KOPT-K1 (cell line): ENCODE measurements around the gene LCN15.
A peak's percentile ranks its signal among the peaks of the same experiment; 100 is the strongest.

Experiments used
- H3K27ac ChIP-seq: fragments of 200-600 bp; sonication (generic); 2 replicates; pipeline ENCODE4 v1.5.1; 2016; ENCODE audit warnings: antibody characterized with exemption, mild to moderate bottlenecking, low read depth, low read length; ENCODE audit not compliant: poor library complexity, severe bottlenecking
- H3K36me3 ChIP-seq: fragments of 200-600 bp; sonication (generic); 2 replicates; pipeline ENCODE4 v1.5.1; 2017; ENCODE audit warnings: antibody characterized with exemption, mild to moderate bottlenecking, low read length, moderate library complexity; ENCODE audit not compliant: insufficient read depth
- H3K9me3 ChIP-seq: fragments of 200-600 bp; sonication (generic); 2 replicates; pipeline ENCODE4 v1.5.1; 2017; ENCODE audit warnings: antibody characterized with exemption, low read length, mild to moderate bottlenecking; ENCODE audit not compliant: insufficient read depth, poor library complexity, severe bottlenecking

Gene LCN15

DNA sequence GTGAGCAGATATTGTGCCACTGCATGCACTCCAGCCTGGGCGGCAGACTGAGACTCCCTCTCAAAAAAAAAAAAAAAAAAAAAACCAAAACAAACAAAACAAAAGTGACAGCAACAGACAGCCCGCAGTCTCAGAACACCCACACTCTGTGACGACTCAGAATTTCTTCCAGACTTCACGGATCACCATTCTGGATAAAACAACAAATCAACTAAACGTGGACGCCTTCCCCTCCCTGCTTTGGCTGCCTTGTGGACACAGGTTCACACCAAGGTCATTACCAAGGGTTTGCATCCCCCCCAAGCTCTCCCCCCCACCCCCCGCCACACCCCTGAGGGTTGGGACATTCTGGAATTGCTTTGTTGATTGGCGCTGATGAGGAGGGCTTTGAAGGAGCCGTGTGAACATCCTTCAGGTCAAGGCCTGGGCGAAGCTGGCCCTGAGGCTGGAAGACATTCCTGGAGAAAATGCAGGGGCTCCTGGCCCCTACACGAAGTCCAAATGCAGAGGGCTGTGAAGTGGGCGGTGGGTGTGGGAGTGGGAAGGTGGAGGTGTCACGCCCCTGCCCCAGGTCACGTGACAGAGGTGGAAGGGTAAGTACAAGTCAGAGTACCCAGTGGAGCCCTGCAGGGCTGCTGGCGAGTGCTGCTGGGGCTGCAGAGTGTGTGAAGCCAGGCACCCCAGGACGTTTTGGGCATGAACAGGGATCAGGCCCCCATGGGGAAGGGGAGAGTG lies 31.7 kb downstream of the LCN15 start:
- no peak overlapping the region for H3K27ac ChIP-seq
- H3K36me3 ChIP-seq = no peaks in the 10 kb centered on the region; the same call in 1 of the 2 replicates
- H3K9me3 ChIP-seq = no peaks in the 10 kb centered on the region

DNA sequence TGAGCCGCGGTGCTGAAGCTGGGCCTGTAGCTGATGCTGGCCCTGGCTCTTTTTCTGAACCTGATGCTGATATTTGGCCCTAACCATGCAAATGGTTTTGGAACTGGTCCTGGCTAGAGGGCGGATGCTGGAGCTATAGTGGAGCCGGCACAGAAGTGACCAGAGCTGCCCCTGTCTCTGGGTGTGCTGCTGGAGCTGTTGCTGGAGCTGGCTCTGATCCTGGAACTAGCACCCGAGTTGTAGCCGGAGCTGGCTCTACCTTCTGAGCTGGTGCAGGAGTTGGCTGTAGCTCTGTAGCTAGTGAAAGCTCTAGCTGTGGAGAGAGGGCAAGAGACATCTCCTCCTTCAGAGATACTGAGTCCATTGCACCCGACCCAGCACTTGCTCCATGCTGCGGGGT lies 34.4 kb downstream of the LCN15 start:
- Histone ChIP-seq H3K36me3 (peaks cover 21% of the 10 kb centered on the region), H3K9me3 (no peaks in the 10 kb centered on the region), H3K27ac (no peak overlapping the region)

DNA sequence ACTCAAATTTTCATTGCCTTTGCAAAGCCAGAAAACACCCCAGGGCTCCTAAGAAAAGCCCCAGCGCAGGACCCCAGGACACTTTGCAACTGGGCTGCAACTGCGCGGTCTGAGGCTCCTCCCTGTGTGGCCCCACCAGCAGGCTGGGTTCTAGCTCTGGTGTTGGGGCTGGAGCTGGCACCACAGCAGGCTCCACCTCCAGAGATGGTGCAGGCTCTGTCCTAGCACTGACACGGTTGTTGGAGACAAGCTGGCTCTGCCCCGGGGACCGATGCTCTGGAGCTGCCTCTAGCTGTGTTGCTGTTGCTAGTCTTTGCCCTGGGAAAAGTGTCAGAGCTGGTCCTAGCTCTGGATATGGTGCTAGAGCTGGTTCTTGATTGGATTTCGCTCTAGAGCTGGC lies 35.2 kb downstream of the LCN15 start:
- Histone ChIP-seq H3K9me3 (no peaks in the 10 kb centered on the region), H3K36me3 (peaks cover 29% of the 10 kb centered on the region), H3K27ac (peak overlapping the region; percentile 88)

DNA sequence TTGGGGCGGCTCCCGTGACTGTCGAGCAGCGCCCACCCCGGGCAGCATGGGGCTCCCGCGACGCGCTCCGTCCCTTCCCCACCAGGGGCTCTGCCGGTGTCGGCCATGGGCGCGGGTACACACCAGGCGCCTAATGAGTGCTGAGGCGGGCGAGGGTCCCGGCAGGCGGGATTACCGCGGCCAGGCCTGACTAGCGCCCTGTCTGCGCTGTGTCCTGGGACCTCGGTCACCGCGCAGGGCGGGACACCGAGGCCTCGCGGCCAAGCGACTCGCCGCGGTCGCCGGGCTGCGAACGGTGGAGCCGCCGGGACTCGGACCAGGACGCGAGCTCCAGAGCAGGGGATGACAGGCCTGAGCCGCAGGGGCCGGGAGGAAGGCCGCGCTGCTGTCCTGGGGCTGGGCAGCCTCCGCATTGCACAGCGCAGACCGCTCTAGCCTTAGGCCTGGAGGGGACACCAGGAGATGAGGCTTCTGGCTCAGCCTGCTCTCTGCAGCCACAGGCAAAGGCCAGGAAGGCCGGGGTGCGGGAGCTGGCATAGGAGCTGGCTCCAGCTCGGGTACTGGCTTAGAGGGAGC lies 35.7 kb downstream of the LCN15 start:
- no peaks in the 10 kb centered on the region for H3K9me3 ChIP-seq
- H3K27ac ChIP-seq = peak overlapping the region; percentile 88
- peaks cover 34% of the 10 kb centered on the region for H3K36me3 ChIP-seq

DNA sequence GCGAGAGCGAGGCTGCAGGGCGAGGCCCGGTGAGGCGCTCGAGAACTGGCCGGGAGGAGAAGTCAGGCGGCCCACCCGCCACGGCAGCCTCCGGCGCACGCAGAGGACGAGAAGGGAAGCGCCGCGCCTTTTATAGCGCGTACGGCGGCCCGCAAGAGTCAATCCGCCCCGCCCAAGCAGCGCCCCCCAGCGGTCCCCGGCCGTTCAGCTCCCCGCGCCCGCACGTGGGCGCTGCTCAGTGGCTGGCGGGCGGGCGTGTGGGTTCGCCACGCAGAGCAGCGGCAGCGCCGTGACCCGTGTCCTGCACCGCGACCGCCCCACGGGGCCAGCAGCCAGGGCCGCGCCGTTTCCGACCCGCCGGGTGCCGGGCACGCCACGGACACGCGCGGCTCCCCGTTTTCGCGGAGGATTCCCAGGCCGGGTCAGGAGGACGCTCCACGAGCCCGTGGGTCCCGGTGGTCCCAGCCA lies 36.2 kb downstream of the LCN15 start:
- Histone ChIP-seq H3K27ac (peak overlapping the region; percentile 88), H3K36me3 (peaks cover 39% of the 10 kb centered on the region), H3K9me3 (no peaks in the 10 kb centered on the region)

GRCh38 chr9:136726631-136727191 lies 37.6 kb downstream of the LCN15 start:
- H3K9me3 ChIP-seq = no peaks in the 10 kb centered on the region
- H3K27ac ChIP-seq = peak overlapping the region; percentile 88
- H3K36me3 ChIP-seq = peaks cover 53% of the 10 kb centered on the region

- peaks cover 59% of the 10 kb centered on the region for H3K36me3 ChIP-seq
Measured at GRCh38 chr9:136726118-136726517, 38.2 kb downstream of the LCN15 start.

GRCh38 chr9:136725612-136726011 lies 38.7 kb downstream of the LCN15 start:
- Histone ChIP-seq H3K36me3 (peaks cover 64% of the 10 kb centered on the region), H3K9me3 (no peaks in the 10 kb centered on the region), H3K27ac (no peak overlapping the region)

More at GRCh38 chr9:136726118-136726517, 38.2 kb downstream of the LCN15 start:
- peak overlapping the region; percentile 88 for H3K27ac ChIP-seq
- H3K9me3 ChIP-seq = no peaks in the 10 kb centered on the region

DNA sequence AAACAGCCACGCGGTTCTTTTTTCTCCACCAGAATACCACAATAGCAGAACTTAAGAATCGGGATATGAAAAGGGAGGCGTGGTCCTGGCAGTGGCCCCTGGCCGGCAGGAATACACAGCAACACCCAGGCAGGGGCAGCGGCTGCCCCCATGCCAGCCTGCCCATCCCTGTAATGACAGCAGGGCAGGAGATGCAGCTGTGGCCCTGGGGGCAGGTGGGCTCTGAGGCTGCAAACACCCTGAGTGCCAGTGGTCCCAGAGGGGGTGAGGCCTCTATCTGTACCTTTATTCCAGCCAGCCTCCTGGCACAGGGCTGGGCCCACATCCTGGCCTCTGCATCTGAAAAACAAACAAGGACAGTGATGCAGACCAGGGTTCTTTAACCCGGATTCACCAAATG lies 39.5 kb downstream of the LCN15 start:
- Histone ChIP-seq H3K9me3 (no peaks in the 10 kb centered on the region), H3K36me3 (peaks cover 65% of the 10 kb centered on the region), H3K27ac (no peak overlapping the region)

DNA sequence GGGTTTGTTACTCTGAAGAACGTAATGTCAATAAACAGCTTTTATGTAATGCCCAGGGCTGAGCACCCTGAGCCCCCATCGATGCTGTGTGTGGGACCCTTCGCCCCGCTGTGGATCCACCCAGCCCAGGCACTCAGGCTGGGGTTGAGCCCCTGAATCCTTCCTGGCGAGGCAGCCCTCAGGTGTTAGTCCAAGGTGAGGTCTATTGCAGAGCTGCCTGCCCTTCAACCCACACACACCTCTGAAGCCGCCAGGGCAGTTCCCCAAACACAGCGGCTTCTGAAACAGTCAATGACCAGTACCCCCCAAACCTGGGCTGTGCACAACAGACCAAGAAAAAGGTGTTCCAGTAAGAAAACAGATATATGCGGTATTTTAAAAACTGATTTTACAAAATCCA lies 40.3 kb downstream of the LCN15 start:
- Histone ChIP-seq H3K27ac (no peak overlapping the region), H3K36me3 (peaks cover 65% of the 10 kb centered on the region), H3K9me3 (no peaks in the 10 kb centered on the region)

GRCh38 chr9:136723362-136723976 lies 40.8 kb downstream of the LCN15 start:
- Histone ChIP-seq H3K36me3 (peaks cover 65% of the 10 kb centered on the region), H3K27ac (no peak overlapping the region), H3K9me3 (no peaks in the 10 kb centered on the region)

- H3K9me3 ChIP-seq = no peaks in the 10 kb centered on the region
- H3K36me3 ChIP-seq = peaks cover 65% of the 10 kb centered on the region
Measured at GRCh38 chr9:136722969-136723356, 41.4 kb downstream of the LCN15 start.

GRCh38 chr9:136722093-136722968 lies 42.0 kb downstream of the LCN15 start:
- no peak overlapping the region for H3K27ac ChIP-seq
- H3K36me3 ChIP-seq = peaks cover 65% of the 10 kb centered on the region
- no peaks in the 10 kb centered on the region for H3K9me3 ChIP-seq

More at GRCh38 chr9:136722969-136723356, 41.4 kb downstream of the LCN15 start:
- H3K27ac ChIP-seq = no peak overlapping the region

GRCh38 chr9:136721339-136722092 lies 42.8 kb downstream of the LCN15 start:
- H3K27ac ChIP-seq = no peak overlapping the region
- peaks cover 60% of the 10 kb centered on the region for H3K36me3 ChIP-seq
- H3K9me3 ChIP-seq = no peaks in the 10 kb centered on the region
